ENCODE data around the gene PALLD.
A peak's percentile ranks its signal among the peaks of the same experiment; 100 is the strongest.

Gene PALLD

GRCh38 chr4:168884251-168885124, 387.6 kb downstream of the PALLD start:
- DNase-seq = no peak

GRCh38 chr4:168885400-168885799, 388.5 kb downstream of the PALLD start:
- DNase-seq = no peak

- DNase-seq = no peak
Observed at GRCh38 chr4:168886351-168886750, 389.5 kb downstream of the PALLD start.

- DNase-seq = no peak
Observed at GRCh38 chr4:168887809-168888208, 391.0 kb downstream of the PALLD start.

- DNase-seq = no peak
Observed at GRCh38 chr4:168888715-168889215, 391.9 kb downstream of the PALLD start.

GRCh38 chr4:168891086-168891485, 394.2 kb downstream of the PALLD start:
- DNase-seq = no peak

- no peak for DNase-seq
Observed at GRCh38 chr4:168891688-168892087, 394.8 kb downstream of the PALLD start.

GRCh38 chr4:168892475-168892874, 395.6 kb downstream of the PALLD start:
- DNase-seq = no peak

- DNase-seq = no peak
Observed at GRCh38 chr4:168893205-168893604, 396.4 kb downstream of the PALLD start.

GRCh38 chr4:168893807-168894206, 397.0 kb downstream of the PALLD start:
- no peak for DNase-seq

- DNase-seq = no peak
Observed at GRCh38 chr4:168900080-168900479, 403.2 kb downstream of the PALLD start.

- DNase-seq = no peak
Observed at GRCh38 chr4:168907119-168907698, 410.4 kb downstream of the PALLD start.

GRCh38 chr4:168908093-168908492, 411.2 kb downstream of the PALLD start:
- DNase-seq = no peak

- DNase-seq = no peak
Observed at GRCh38 chr4:168908851-168909273, 412.0 kb downstream of the PALLD start.

GRCh38 chr4:168914095-168914494, 417.2 kb downstream of the PALLD start:
- DNase-seq = no peak

- no peak for DNase-seq
Observed at GRCh38 chr4:168917138-168917779, 420.4 kb downstream of the PALLD start.

GRCh38 chr4:168919706-168920324, 423.0 kb downstream of the PALLD start:
- DNase-seq = no peak

GRCh38 chr4:168920441-168921065, 423.7 kb downstream of the PALLD start:
- no peak for DNase-seq

GRCh38 chr4:168923526-168924194, 426.8 kb downstream of the PALLD start:
- peak; percentile 35 to 60 for DNase-seq

GRCh38 chr4:168924667-168925066, 427.8 kb downstream of the PALLD start:
- no peak for DNase-seq

GRCh38 chr4:168925789-168926490, 429.1 kb downstream of the PALLD start:
- no peak for DNase-seq

Data from stimulated activated CD4-positive, alpha-beta T cell treated with anti-CD3 and anti-CD28 coated beads, Interleukin-2, amount 100 ng/mL, for 24 hours (primary cell).